D721Med (cell line): ENCODE measurements around the gene SP2.

Source experiments
- DNase-seq: peaks from one replicate; pipeline ENCODE4 v3.0.0; 2011; ENCODE audit warnings: low spot score; ENCODE audit not compliant: insufficient read length
- FAIRE-seq: peaks from 2 replicates; lab custom pipeline; 2011; peaks lifted over from hg19 to GRCh38; lab: Jason Lieb, UNC
- CTCF ChIP-seq: IDR thresholded peaks from 2 replicates; pipeline ENCODE4 v1.5.1; 2012; ENCODE audit warnings: mild to moderate bottlenecking, control low read depth; ENCODE audit not compliant: insufficient read depth; ENCODE audit errors: missing control alignments

SP2 gene

GRCh38 chr17:47878203-47879027 is 17.6 kb upstream of the SP2 start:
- DNase-seq (no peak), FAIRE-seq (no peak)
- no peak for TF ChIP-seq CTCF

- DNase-seq (no peak), FAIRE-seq (no peak)
- no peak for TF ChIP-seq CTCF
These were observed 16.9 kb upstream of the SP2 start for GRCh38 chr17:47879028-47879585.

GRCh38 chr17:47879776-47880454 is 16.1 kb upstream of the SP2 start:
- no peak for TF ChIP-seq CTCF
- FAIRE-seq (no peak), DNase-seq (no peak)

- no peak for DNase-seq
- TF ChIP-seq CTCF: no peak
- FAIRE-seq: no peak
These were observed 13.8 kb upstream of the SP2 start for GRCh38 chr17:47882247-47882646.

- TF ChIP-seq CTCF: no peak
- DNase-seq: no peak
- FAIRE-seq: no peak
These were observed 13.1 kb upstream of the SP2 start for GRCh38 chr17:47882695-47883588.

GRCh38 chr17:47883589-47884426 is 12.2 kb upstream of the SP2 start:
- DNase-seq (no peak), FAIRE-seq (no peak)
- no peak for TF ChIP-seq CTCF
